Keratinocyte (primary cell): Measurements from ENCODE around the gene NIPBL. TPM values are rescaled to one million over a fixed set of nuclear protein-coding genes. Genes with fewer than 3 reads are reported as not detected.

Experiments used
- DNase-seq: peaks from one replicate; pipeline ENCODE4 v3.0.0-alpha.2; 2011; ENCODE audit warnings: low read depth, missing footprints, low spot score
- FAIRE-seq: peaks from 2 replicates; lab custom pipeline; 2011; peaks lifted over from hg19 to GRCh38; lab: Jason Lieb, UNC
- H2AFZ ChIP-seq: 2 replicates; pipeline ENCODE4 v1.6.0; 2012; ENCODE audit warnings: low read length, control low read depth, inconsistent platforms; ENCODE audit not compliant: control insufficient read depth
- H3K27ac ChIP-seq: 2 replicates; pipeline ENCODE4 v1.5.1; 2011; ENCODE audit warnings: low read length; ENCODE audit not compliant: control insufficient read depth, insufficient read depth
- H3K27me3 ChIP-seq: 3 replicates; pipeline ENCODE4 v1.6.0; 2011; ENCODE audit warnings: low read length; ENCODE audit not compliant: control insufficient read depth, insufficient read depth; ENCODE audit errors: extremely low read depth
- H3K36me3 ChIP-seq, 2 experiments: 2 replicates in 1 of 2; 3 replicates in 1 of 2; pipeline ENCODE4 v1.5.1; 2011; ENCODE audit warnings: low read length in 2 of 2, mild to moderate bottlenecking in 1 of 2; ENCODE audit not compliant: control insufficient read depth in 2 of 2, insufficient read depth in 2 of 2; ENCODE audit errors: extremely low read depth in 1 of 2
- H3K4me1 ChIP-seq: 3 replicates; pipeline ENCODE4 v1.5.1; 2011; ENCODE audit warnings: low read length; ENCODE audit not compliant: control insufficient read depth, insufficient read depth; ENCODE audit errors: extremely low read depth
- H3K4me2 ChIP-seq: 3 replicates; pipeline ENCODE4 v1.6.0; 2011; ENCODE audit warnings: low read depth, low read length; ENCODE audit not compliant: control insufficient read depth, insufficient read depth; ENCODE audit errors: extremely low read depth
- H3K4me3 ChIP-seq, 3 experiments: fragments of 200-600 bp in 1 of 3; sonication (generic) in 1 of 3; 2 replicates in 2 of 3; 3 replicates in 1 of 3; pipeline ENCODE4 v1.5.1; 2011 to 2016; ENCODE audit warnings: low read length in 3 of 3, mild to moderate bottlenecking in 3 of 3, control low read depth in 2 of 3, inconsistent platforms in 1 of 3, low read depth in 1 of 3, mixed read lengths in 1 of 3, mixed run types in 1 of 3, moderate library complexity in 1 of 3; ENCODE audit not compliant: control insufficient read depth in 2 of 3, insufficient read depth in 2 of 3; ENCODE audit errors: extremely low read depth in 1 of 3
- H3K79me2 ChIP-seq: 2 replicates; pipeline ENCODE4 v1.6.0; 2012; ENCODE audit warnings: low read length; ENCODE audit not compliant: control insufficient read depth, insufficient read depth
- H3K9ac ChIP-seq: 3 replicates; pipeline ENCODE4 v1.6.0; 2011; ENCODE audit warnings: low read length; ENCODE audit not compliant: control insufficient read depth, insufficient read depth; ENCODE audit errors: extremely low read depth
- H3K9me1 ChIP-seq: 3 replicates; pipeline ENCODE4 v1.6.0; 2011; ENCODE audit warnings: low read length; ENCODE audit not compliant: control insufficient read depth, insufficient read depth; ENCODE audit errors: extremely low read depth
- H3K9me3 ChIP-seq: 2 replicates; pipeline ENCODE4 v1.5.1; 2012; ENCODE audit warnings: low read depth, low read length; ENCODE audit not compliant: control insufficient read depth
- H4K20me1 ChIP-seq: 3 replicates; pipeline ENCODE4 v1.6.0; 2011; ENCODE audit warnings: low read length; ENCODE audit not compliant: control insufficient read depth, insufficient read depth; ENCODE audit errors: extremely low read depth
- EZH2 ChIP-seq: IDR thresholded peaks from one replicate; pipeline ENCODE4 v1.6.1; 2012; ENCODE audit warnings: inconsistent platforms, mild to moderate bottlenecking, low read length, moderate library complexity
- dilution Hi-C: fragments of 300-500 bp; cut with MboI; formaldehyde crosslinking; loops from one replicate; pipeline ENCODE4 v1.7.0; 2020; ENCODE audit warnings: low sequenced_read_pairs; ENCODE audit not compliant: extremely low pct_ligation_motif_present
- polyA plus RNA-seq, 5 experiments: library from polyadenylated mRNA; depleted of rRNA in 3 of 5; stranded (reverse) in 3 of 5; stranded (forward) in 1 of 5; unstranded in 1 of 5; fragments of >200 nt; gene quantifications; 1 replicate in 1 of 5; 2 replicates in 3 of 5; 3 replicates in 1 of 5; pipeline versions ENCODE4 v1.2.1 to v1.2.3, GENCODE V29; 2011 to 2012; ENCODE audit warnings: missing spikeins in 2 of 5, low read depth in 1 of 5, low replicate concordance in 1 of 5
- TF ChIP-seq, protein P1 (sequence below), 3 experiments: IDR thresholded peaks in 1 of 3; conservative IDR thresholded peaks in 1 of 3; optimal IDR thresholded peaks in 1 of 3; 2 replicates in 2 of 3; 3 replicates in 1 of 3; pipeline versions ENCODE3 to v1.5.1; 2011; ENCODE audit warnings: low read length in 3 of 3, mild to moderate bottlenecking in 3 of 3, moderate library complexity in 2 of 3, control low read depth in 1 of 3, inconsistent platforms in 1 of 3; ENCODE audit not compliant: insufficient read depth in 2 of 3; ENCODE audit errors: extremely low read depth in 1 of 3

The NIPBL gene
- polyA plus RNA-seq, 1 donor (not counting 4 experiments of a cell fraction or from before 2014, with no cell fraction given), result 23.4 TPM

DNA sequence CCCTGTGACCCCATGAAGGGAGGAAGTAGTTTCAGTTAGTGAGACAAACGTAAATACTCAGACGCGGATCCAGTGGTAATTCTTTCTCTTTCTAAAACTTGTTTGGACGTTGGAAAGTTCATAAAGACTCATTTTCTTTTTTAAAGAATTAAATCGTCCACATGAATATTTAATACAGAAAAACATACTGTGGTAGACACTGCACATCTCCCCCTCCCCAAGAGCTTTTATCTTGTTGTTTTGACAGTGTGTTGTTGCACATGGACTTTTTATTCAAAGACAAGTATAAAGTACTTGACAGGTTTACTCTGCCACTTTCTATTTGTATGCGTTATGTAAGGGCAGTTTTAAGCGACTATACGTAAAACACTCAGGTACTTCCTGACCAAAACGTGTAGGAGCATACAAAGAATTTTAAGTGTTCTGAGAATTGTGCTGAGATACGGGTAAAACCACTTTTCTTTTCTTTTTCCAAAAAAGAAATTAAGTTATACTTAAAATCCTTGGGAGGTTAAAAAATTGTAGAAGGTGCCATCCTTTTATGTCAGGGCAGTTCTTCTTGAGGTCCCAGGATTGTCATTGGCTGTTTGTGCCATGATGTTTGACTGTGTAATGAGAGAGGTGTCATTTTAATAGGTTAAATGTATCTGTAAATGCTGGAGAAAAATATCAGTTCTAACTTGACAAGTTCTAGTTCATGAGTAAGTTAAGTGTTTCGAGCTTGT is 1.3 kb downstream of the NIPBL start:
- TF ChIP-seq EZH2, result no peak
- TF ChIP-seq, protein P1, sequence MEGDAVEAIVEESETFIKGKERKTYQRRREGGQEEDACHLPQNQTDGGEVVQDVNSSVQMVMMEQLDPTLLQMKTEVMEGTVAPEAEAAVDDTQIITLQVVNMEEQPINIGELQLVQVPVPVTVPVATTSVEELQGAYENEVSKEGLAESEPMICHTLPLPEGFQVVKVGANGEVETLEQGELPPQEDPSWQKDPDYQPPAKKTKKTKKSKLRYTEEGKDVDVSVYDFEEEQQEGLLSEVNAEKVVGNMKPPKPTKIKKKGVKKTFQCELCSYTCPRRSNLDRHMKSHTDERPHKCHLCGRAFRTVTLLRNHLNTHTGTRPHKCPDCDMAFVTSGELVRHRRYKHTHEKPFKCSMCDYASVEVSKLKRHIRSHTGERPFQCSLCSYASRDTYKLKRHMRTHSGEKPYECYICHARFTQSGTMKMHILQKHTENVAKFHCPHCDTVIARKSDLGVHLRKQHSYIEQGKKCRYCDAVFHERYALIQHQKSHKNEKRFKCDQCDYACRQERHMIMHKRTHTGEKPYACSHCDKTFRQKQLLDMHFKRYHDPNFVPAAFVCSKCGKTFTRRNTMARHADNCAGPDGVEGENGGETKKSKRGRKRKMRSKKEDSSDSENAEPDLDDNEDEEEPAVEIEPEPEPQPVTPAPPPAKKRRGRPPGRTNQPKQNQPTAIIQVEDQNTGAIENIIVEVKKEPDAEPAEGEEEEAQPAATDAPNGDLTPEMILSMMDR (optimal IDR thresholded peaks at IDR 0.05 in 1 of 3, IDR thresholded peaks at IDR 0.05 in 1 of 3, conservative IDR thresholded peaks at IDR 0.05 in 1 of 3; ENCODE audit: extremely low read depth in 1 of 3, insufficient read depth in 2 of 3, low read length in 3 of 3), result no peak
- FAIRE-seq (no peak), DNase-seq (no peak)
- Histone ChIP-seq H3K4me1 (peaks cover 17% of the 10 kb centered on the region), H3K27me3 (no peaks in the 10 kb centered on the region), H3K4me2 (peak overlapping the region; percentile 85), H3K4me3 (peak overlapping the region; percentile 95 to 96 (median 96)), H3K36me3 (no peaks in the 10 kb centered on the region), H3K9me3 (no peaks in the 10 kb centered on the region), H3K9me1 (no peaks in the 10 kb centered on the region), H3K27ac (peak overlapping the region; percentile 96), H3K79me2 (peaks cover 95% of the 10 kb centered on the region), H3K9ac (peak overlapping the region; percentile 97), H4K20me1 (peaks cover 7% of the 10 kb centered on the region), H2AFZ (peak overlapping the region; percentile 67)
- dilution Hi-C loops, result no loop called here

DNA sequence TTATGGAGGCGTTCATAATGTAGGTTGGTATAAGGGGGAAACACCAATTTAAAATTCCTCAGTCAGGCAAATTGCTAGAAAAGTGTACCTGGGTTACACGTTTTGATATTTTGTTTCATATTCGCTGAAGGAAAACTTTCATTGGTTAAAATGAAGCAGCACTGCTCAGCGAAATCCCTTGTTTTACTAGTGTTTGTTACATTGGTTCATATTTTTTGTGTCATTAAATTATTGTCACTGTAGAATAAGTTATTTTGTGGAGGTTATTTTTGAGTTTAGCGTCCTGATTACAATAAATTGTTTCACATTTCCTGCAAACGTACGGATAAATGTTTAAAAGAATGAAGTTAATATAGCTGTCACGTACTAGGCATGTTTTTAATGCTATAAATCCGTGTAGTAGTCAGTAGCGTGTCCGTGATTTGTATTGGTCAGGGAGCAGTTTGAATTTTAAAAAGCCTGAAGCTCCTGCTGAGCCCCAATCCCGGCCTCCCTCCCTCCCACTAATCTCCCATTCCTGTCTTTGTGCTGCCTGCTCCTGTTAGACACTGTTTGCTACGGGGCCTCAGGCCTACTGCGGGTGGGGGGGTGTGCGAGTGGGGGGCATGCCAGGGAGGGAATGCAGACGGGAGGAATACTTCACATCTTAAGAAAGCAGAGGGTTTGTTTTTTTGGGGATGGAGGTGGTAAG is 2.0 kb downstream of the NIPBL start:
- DNase-seq (no peak), FAIRE-seq (no peak)
- no peaks in the 10 kb centered on the region for H3K27me3 ChIP-seq
- H4K20me1 ChIP-seq, result peaks cover 7% of the 10 kb centered on the region
- peaks cover 96% of the 10 kb centered on the region for H3K79me2 ChIP-seq
- H3K27ac ChIP-seq, result peak overlapping the region; percentile 96
- H3K9ac ChIP-seq, result peak overlapping the region; percentile 97
- dilution Hi-C loops, result no loop called here
- no peak for TF ChIP-seq EZH2
- TF ChIP-seq, protein P1 (optimal IDR thresholded peaks at IDR 0.05 in 1 of 3, IDR thresholded peaks at IDR 0.05 in 1 of 3, conservative IDR thresholded peaks at IDR 0.05 in 1 of 3; ENCODE audit: extremely low read depth in 1 of 3, insufficient read depth in 2 of 3, low read length in 3 of 3), result no peak
- no peak overlapping the region for H2AFZ ChIP-seq
- H3K9me3 ChIP-seq, result no peaks in the 10 kb centered on the region
- no peaks in the 10 kb centered on the region for H3K9me1 ChIP-seq
- H3K4me1 ChIP-seq, result peaks cover 15% of the 10 kb centered on the region
- no peaks in the 10 kb centered on the region for H3K36me3 ChIP-seq
- peak overlapping the region; percentile 85 for H3K4me2 ChIP-seq
- peak overlapping the region; percentile 95 to 96 (median 96) for H3K4me3 ChIP-seq
